Measurements from ENCODE around the gene BEX4. TPM values are rescaled to one million over a fixed set of nuclear protein-coding genes. Genes with fewer than 3 reads are reported as not detected.
A peak's percentile ranks its signal among the peaks of the same experiment; 100 is the strongest.
"Not testable (repeated sequence)": the region's sequence is repeated elsewhere in the genome, so short reads cannot be mapped to it uniquely, and the experiment has no call there.

BEX4 gene
- total RNA-seq, 6 experiments from 2014 or later, result 0.19 to 1.4 (median 0.32) TPM

DNA sequence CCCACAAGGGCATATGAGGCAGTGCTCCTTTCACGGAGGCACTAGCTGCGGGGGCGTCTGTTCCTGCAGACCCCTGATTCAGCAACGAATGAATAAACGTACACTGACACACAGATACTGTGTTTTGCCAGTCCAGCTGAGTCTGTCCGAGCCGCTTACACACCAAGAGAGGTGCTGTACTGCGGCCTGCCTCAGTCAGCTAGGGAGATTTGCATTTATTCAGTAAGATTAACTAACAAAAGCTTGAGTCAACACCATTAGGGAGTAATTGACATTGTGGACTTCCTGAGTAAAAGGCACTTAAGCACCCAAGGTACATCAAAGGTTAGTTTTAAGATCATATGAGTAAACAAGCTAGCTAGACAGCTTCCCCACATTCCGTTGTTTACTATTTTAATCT is 31.0 kb upstream of the BEX4 start:
- no peak overlapping the region for H3K4me3 Mint-ChIP-seq
- no peak for DNase-seq
- H3K27ac Mint-ChIP-seq, result no peak overlapping the region
- no peaks in the 10 kb centered on the region for H3K4me1 Mint-ChIP-seq (ENCODE audit: low read depth)
- no peaks in the 10 kb centered on the region for H3K36me3 Mint-ChIP-seq (ENCODE audit: low read depth)
- TF ChIP-seq, protein P1, sequence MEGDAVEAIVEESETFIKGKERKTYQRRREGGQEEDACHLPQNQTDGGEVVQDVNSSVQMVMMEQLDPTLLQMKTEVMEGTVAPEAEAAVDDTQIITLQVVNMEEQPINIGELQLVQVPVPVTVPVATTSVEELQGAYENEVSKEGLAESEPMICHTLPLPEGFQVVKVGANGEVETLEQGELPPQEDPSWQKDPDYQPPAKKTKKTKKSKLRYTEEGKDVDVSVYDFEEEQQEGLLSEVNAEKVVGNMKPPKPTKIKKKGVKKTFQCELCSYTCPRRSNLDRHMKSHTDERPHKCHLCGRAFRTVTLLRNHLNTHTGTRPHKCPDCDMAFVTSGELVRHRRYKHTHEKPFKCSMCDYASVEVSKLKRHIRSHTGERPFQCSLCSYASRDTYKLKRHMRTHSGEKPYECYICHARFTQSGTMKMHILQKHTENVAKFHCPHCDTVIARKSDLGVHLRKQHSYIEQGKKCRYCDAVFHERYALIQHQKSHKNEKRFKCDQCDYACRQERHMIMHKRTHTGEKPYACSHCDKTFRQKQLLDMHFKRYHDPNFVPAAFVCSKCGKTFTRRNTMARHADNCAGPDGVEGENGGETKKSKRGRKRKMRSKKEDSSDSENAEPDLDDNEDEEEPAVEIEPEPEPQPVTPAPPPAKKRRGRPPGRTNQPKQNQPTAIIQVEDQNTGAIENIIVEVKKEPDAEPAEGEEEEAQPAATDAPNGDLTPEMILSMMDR (IDR thresholded peaks at IDR 0.05), result no peak
- H3K27me3 Mint-ChIP-seq (ENCODE audit: insufficient read depth), result peaks cover 11% of the 10 kb centered on the region
- no peaks in the 10 kb centered on the region for H3K9me3 Mint-ChIP-seq

DNA sequence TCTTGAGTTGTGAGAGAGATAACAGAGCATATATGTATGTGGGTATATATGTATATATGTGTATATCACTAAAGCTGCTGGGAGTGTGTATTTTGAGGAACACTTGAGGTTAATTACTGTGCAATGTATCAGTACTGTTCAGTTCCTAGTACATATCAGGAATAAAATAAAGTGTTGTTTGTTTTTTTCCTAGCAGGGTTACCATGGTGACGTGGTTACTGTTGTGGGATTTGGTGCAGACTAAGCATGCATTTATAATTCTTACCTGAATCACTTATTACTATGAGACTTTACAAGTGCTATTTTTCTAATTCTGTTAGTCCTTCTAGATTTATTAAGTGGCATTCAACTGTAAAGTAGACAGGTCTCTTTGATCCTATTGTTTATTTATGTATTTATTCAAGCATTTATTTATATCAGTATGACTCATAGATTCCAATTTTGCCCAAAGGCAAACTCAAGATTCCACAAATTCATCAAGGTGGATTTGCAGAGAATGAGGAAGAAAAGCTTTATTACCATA is 26.9 kb upstream of the BEX4 start:
- H3K4me3 Mint-ChIP-seq, result no peak overlapping the region
- H3K27ac Mint-ChIP-seq, result no peak overlapping the region
- H3K36me3 Mint-ChIP-seq (ENCODE audit: low read depth), result no peaks in the 10 kb centered on the region
- peak; percentile 1 for DNase-seq
- TF ChIP-seq, protein P1 (IDR thresholded peaks at IDR 0.05), result no peak
- H3K4me1 Mint-ChIP-seq (ENCODE audit: low read depth), result no peaks in the 10 kb centered on the region
- H3K27me3 Mint-ChIP-seq (ENCODE audit: insufficient read depth), result peaks cover 7% of the 10 kb centered on the region; the same call in 1 of the 2 replicates
- no peaks in the 10 kb centered on the region for H3K9me3 Mint-ChIP-seq

- TF ChIP-seq, protein P1 (IDR thresholded peaks at IDR 0.05), result no peak
- Mint-ChIP-seq H3K4me1 (ENCODE audit: low read depth) (peaks cover 11% of the 10 kb centered on the region), H3K36me3 (ENCODE audit: low read depth) (no peaks in the 10 kb centered on the region), H3K27ac (peak overlapping the region; percentile 42; the same call in 1 of the 2 replicates), H3K4me3 (peak overlapping the region; percentile 15; the same call in 1 of the 2 replicates), H3K9me3 (no peaks in the 10 kb centered on the region), H3K27me3 (ENCODE audit: insufficient read depth) (no peaks in the 10 kb centered on the region)
- peak; percentile 10 for DNase-seq
Measured at GRCh38 chrX:103197721-103198306, 17.1 kb upstream of the BEX4 start.

DNA sequence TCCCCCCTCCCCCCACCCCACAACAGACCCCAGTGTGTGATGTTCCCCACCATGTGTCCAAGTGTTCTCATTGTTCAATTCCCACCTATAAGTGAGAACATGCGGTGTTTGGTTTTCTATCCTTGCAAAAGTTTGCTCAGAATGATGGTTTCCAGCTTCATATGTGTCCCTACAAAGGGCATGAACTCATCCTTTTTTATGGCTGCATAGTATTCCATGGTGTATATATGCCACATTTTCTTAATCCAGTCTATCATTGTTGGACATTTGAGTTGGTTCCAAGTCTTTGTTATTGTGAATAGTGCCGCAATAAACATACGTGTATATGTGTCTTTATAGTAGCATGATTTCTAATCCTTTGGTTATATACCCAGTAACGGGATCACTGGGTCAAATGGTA is 16.2 kb upstream of the BEX4 start:
- not testable (repeated sequence) for H3K27ac Mint-ChIP-seq; H3K36me3 Mint-ChIP-seq (ENCODE audit: low read depth); DNase-seq; H3K9me3 Mint-ChIP-seq; H3K27me3 Mint-ChIP-seq (ENCODE audit: insufficient read depth); H3K4me3 Mint-ChIP-seq
- peaks cover 11% of the 10 kb centered on the region for H3K4me1 Mint-ChIP-seq (ENCODE audit: low read depth)

DNA sequence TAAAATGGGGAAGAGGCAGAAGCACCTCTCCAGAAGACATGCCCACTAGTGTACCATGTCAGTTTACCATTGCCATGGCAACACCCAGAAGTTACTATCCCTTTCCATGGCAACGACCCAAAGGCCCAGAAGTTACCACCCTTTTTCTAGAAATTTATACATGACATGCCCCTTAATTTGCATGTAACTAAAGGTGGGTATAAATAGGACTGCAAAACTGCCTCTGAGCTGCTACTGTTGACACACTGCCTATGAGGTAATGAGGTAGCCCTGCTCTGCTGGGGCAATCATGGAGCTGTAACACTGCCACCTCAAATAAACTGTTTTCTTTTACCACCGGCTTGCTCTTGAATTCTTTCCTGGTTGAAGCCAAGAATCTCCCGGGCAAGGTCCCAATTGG is 13.9 kb upstream of the BEX4 start:
- Mint-ChIP-seq H3K4me3 (no peak overlapping the region), H3K9me3 (no peaks in the 10 kb centered on the region), H3K4me1 (ENCODE audit: low read depth) (peaks cover 11% of the 10 kb centered on the region), H3K36me3 (ENCODE audit: low read depth) (no peaks in the 10 kb centered on the region), H3K27me3 (ENCODE audit: insufficient read depth) (peaks cover under 1% of the 10 kb centered on the region), H3K27ac (no peak overlapping the region)
- TF ChIP-seq, protein P1 (IDR thresholded peaks at IDR 0.05), result no peak
- DNase-seq, result no peak

DNA sequence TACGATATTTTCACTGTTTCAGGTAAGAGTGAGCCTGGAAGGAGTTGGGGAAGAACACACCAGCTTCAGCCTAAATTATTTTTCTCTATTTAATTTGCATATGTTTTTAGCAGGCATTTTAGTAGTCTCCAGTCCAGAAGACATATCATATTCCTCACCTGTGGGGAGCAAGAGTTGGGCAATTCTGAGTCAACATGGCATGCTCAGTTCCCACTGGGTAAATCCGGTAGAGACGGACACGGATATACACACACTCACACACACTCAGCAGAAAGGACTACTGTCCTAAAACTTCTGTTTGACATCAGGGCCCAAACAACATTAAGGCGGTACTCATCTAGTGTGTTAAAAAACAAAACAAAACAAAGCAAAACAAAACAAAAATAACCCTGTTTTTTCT is 4.9 kb upstream of the BEX4 start:
- no peak overlapping the region for H3K27ac Mint-ChIP-seq
- peaks cover 5% of the 10 kb centered on the region for H3K27me3 Mint-ChIP-seq (ENCODE audit: insufficient read depth)
- peaks cover 5% of the 10 kb centered on the region; the same call in 1 of the 2 replicates for H3K4me1 Mint-ChIP-seq (ENCODE audit: low read depth)
- no peak for DNase-seq
- H3K36me3 Mint-ChIP-seq (ENCODE audit: low read depth), result no peaks in the 10 kb centered on the region
- TF ChIP-seq, protein P1 (IDR thresholded peaks at IDR 0.05), result no peak
- H3K4me3 Mint-ChIP-seq, result no peak overlapping the region
- H3K9me3 Mint-ChIP-seq, result no peaks in the 10 kb centered on the region
